Vagina (tissue), 2 donors: ENCODE measurements around the gene GSG1.

Experiments
- POLR2A ChIP-seq, 2 donors: fragments of 450-650 bp; IDR thresholded peaks; one replicate each; pipeline ENCODE4 v1.6.1; 2017; ENCODE audit warnings: antibody characterized with exemption in 2 of 2, mild to moderate bottlenecking in 2 of 2, moderate library complexity in 2 of 2
- POLR2AphosphoS5 ChIP-seq, 2 donors: sonication (generic); formaldehyde crosslinking; IDR thresholded peaks; one replicate each; pipeline ENCODE4 v1.9.0; 2017; ENCODE audit warnings: antibody characterized with exemption in 2 of 2, mild to moderate bottlenecking in 2 of 2, low read depth in 1 of 2; ENCODE audit not compliant: insufficient read depth in 1 of 2
- TF ChIP-seq, protein P1 (sequence below), 3 experiments: fragments of 450-650 bp in 2 of 3; fragments of 200-600 bp in 1 of 3; sonication (generic) in 1 of 3; IDR thresholded peaks; one replicate each; pipeline ENCODE4 v1.5.1; 2017 to 2019; ENCODE audit warnings: antibody characterized with exemption in 3 of 3, mild to moderate bottlenecking in 2 of 3, moderate library complexity in 2 of 3

DNA sequence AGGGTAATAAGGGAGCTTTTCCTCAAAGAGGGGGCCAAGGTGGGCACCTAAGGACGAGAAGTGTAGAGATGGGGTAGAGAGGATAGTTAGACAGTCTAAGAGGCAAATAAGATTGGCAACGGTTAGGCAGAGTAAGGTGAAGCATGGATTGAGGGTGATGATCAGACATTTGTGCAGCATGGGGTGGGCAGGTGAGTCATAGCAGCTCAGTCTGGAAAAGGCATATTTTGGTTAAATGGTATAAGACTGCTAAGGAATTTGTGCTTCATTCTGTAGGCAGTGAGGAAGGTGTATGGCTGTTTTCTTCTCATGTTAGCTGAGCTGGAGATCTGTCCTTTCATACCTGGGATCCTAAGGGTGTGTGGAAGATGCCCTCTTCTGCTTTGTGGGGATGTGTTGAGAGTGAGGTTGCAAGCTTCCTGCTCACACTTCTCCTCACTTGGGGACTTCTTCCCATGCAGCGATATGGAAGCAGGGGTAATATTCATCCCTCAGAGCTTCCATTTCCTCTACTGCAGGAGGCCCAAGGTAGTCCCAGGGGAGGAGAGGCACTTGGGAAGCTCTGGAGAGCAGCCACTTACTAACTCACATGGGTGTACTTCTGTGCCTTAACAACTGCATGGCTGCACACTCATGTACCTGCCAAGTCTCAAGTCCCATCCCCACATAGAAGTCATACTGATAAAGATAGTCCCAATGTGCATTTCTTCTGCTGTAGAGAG, 28.9 kb downstream of the GSG1 start:
- TF ChIP-seq, protein P1, sequence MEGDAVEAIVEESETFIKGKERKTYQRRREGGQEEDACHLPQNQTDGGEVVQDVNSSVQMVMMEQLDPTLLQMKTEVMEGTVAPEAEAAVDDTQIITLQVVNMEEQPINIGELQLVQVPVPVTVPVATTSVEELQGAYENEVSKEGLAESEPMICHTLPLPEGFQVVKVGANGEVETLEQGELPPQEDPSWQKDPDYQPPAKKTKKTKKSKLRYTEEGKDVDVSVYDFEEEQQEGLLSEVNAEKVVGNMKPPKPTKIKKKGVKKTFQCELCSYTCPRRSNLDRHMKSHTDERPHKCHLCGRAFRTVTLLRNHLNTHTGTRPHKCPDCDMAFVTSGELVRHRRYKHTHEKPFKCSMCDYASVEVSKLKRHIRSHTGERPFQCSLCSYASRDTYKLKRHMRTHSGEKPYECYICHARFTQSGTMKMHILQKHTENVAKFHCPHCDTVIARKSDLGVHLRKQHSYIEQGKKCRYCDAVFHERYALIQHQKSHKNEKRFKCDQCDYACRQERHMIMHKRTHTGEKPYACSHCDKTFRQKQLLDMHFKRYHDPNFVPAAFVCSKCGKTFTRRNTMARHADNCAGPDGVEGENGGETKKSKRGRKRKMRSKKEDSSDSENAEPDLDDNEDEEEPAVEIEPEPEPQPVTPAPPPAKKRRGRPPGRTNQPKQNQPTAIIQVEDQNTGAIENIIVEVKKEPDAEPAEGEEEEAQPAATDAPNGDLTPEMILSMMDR (IDR thresholded peaks at IDR 0.05) = no peak
- TF ChIP-seq POLR2A (IDR thresholded peaks at IDR 0.05) = no peak
- no peak for TF ChIP-seq POLR2AphosphoS5 (IDR thresholded peaks at IDR 0.05; ENCODE audit: insufficient read depth in 1 of 2, low read depth in 1 of 2)
